NCI-H82 treated with DMSO at 0.1 percent for 48 hours (cell line): ENCODE results near the gene USP6NL.

Experiments
- DNase-seq: peaks from one replicate; lab custom pipeline; 2025; ENCODE audit not compliant: unreplicated experiment; lab: John Stamatoyannopoulos, UW

The USP6NL gene

DNA sequence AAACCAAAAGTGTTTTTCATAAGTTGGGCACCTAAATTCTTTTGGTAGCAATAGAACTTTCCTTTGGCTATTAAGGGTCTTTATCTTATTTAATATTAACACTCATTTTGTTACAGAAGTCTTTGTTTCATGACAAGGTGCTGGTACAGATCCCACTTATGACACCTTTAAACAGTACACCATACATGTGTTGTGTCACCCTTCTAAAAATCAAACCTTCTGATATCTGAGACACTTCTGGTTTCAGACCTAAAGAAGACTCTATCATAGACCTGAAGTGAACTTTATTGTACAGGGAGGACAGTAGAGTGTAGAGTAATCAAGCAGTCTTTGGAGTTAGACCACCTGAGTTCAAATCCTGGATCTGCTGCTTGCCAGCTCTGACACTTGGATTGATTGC lies 5.8 kb upstream of the USP6NL start:
- DNase-seq = no peak

GRCh38 chr10:11616021-11616420 lies 4.6 kb upstream of the USP6NL start:
- no peak for DNase-seq

GRCh38 chr10:11615396-11615795 lies 3.9 kb upstream of the USP6NL start:
- no peak for DNase-seq

DNA sequence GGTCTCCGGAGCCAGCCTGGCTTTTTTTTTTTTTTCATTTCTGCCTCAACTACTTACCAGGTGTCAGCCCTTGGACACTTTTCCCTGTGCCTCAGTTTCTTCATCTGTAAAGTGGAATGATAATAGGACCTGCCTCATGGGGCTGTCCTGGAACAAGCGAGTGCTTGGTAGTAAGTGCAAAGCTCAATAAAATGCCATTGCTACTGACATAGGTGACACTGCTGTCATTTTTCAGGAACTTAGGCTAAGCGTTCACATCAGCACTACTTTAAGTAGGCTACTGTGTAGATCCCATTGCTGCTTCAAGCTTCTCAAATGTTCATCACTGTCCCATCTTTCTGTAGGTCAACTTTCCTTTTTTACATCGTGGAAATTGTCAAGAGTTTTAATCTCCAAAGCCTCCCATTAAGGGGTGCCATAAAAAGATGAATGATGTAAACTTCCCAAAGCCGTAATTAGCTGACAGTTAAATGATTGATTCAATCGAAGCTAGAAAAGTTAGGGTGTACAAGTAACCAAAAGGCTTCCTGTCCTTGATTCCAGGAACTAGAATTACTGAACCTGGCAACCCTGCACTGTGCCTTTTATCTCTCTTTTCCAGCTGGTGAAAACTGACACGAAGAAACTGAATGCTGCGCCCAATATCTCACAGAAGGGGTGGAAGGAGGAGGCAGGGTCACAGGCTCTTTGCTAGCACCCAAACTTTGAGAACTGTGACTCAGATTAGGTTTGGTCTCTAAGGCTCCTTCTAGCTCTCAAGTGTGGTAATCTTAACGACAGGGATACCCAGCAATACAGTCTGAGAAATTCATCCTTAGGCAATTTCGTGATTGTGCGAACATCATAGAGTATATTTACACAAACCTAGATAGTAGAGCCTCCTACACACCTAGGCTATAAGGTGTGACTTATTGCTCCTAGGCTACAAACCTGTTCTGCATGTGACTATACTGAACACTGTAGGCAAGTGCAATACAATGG lies 861 bp upstream of the USP6NL start:
- DNase-seq = no peak

DNA sequence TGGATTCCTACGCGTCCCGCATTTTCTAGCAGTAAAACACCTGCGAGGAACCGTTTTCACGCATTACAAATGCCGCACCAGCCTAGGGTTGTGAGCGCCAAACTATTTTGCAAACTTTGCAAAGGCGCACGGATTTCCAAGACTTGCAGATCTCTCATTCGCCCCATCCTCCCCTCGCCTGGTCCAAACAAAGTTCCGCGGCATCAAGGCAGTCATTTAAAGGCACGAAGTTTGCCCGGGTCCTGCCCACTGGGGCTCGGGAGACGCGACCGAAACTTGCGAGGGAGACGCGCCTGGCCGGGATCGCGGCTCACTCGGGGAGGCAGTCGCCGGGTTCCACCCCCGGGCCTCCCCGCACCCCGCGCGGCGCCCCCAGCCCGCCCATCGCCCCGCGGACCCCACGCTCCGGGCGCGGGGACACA lies 613 bp downstream of the USP6NL start:
- DNase-seq = no peak

- no peak for DNase-seq
Measured at GRCh38 chr10:11610166-11610825, 1.2 kb downstream of the USP6NL start.

GRCh38 chr10:11609492-11610093 lies 1.9 kb downstream of the USP6NL start:
- DNase-seq = no peak

- no peak for DNase-seq
Measured at GRCh38 chr10:11609052-11609451, 2.4 kb downstream of the USP6NL start.

DNA sequence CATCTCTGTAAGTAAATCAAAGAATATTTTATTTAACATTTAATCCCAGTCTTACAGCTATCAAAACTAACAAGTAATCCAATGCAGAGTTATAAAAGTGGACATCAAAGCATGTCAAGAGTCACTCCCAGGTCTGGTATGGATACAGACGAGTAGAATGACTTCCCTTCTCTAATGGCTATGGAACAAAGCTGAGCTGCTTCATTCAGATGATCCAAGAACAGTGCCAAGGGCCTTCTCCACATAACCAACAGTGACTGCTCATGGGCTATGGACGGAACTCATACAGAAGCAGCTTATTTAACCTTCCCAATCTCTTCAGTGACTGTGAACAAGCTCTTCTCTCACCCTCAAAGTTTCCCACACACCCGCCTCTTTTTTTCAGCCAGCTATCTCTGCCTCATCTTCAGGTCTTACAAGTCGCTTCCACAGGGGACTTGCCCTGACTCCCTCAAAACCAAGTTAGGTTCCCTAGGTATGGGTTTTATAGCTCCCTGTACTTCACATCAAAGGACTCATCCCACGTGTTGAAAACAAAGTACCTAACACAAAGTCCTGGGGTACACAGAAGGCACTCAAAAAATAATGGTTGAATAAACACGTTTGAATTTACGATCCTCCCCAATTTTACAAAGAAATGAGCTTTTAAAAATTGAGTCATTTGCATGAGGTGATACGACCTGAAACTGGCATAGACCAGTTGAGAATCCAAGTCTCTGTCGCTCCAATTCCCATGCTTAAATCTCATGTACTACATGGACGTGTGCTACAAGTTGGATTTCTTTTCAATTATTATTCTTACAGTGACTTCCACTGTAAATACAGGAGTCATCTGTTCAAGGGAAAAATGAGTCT lies 3.1 kb downstream of the USP6NL start:
- no peak for DNase-seq

- no peak for DNase-seq
Measured at GRCh38 chr10:11605807-11606408, 5.5 kb downstream of the USP6NL start.

DNA sequence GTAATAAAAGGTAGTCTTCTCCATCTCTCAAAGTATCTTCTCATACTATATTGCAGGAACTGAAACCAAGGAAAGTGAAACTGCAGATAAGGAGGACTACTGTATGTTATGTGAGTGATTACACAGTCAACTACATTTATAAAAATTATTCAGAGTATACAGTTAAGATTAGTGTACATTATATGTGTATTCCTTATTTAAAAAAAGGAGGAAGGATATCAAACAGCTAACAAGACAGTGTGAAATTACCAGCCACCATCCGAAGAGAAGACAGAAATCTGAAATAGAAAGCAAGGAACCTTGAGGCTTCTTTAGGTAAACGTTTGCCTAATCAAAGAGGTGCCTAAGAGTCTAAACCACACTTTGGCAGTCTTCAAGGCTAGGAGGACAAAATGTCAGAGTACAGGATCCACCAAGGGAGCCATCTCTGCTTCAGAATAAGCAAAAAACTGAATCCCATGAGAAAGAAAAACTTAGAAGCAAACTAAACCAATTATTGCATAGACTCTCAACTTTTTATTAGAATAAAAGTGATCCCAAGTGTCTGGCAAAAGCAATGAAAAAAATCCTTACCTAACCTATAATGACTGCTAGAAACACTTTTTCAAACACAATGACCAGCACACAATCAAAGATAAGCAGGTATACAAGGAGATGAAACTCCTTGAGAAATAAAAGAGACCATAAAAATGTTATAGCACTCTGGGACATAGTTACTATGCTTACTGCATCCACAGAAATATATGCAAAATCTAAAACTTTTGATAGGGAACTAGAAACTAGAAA lies 6.4 kb downstream of the USP6NL start:
- DNase-seq = no peak

DNA sequence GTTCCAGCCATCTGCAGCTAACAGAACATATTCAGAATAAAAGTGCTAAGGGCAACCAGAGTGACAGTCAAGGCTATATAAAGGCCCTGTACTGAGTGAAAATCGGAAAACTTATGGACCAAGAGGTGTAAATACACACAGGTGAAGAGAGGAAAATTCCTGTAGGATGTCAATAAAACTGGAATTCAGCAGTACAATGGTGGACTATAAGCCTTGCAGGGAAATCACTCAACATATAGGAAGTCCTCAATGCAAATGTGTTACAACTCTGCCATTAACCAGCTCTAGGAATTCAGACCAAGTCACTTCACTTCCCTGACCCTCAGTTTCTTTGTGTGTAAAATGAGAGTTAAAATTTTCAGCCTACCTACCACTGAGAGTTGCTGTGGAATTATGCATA lies 7.7 kb downstream of the USP6NL start:
- DNase-seq = no peak

DNA sequence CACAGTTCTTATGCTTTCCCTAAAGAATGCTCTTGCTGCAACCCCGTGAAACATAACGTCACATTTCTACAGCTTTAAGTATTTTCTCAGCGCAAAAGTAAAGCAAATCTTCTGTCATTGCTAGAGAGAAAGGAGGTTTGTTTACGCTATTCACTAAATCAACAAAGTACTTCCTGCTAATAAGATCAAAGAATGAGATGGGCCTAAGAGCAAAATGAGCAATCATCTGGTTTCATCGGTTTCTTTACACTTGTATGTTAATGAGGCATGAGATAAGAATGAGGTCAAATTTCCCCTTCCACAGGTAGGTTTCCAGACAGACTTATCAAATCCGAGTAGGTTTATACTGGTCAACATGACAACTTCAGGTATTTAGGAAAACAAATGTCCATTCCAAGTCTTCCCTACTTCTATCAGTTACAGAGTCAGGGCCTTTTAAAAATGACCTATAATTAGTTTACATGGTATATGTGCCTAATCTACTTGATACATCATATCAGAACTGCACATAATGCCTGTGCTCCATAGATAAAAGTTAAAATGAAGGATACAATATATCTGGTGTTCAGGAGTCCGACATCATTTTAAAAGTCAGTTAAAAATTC lies 8.4 kb downstream of the USP6NL start:
- no peak for DNase-seq

GRCh38 chr10:11602358-11602757 lies 9.1 kb downstream of the USP6NL start:
- DNase-seq = no peak

- DNase-seq = no peak
Measured at GRCh38 chr10:11601670-11602069, 9.8 kb downstream of the USP6NL start.

DNA sequence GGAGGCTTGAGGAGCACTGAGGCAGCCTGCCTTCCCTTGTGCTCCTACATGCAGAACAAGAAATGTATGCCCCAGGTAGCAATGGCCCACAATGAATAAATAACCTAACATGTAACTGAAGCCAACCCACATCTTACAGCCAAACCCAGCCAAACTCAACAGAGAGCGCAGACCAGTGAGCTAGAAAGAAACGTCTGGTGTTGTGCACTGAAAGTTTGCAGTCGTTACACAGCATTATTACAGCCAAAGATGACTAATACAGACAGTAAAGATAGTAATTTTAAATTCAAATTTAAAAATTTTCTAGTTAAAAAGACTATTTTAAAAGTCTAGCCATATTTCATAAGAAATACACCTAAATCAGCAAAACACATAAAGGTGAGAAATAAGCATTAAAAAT lies 11.2 kb downstream of the USP6NL start:
- DNase-seq = no peak

DNA sequence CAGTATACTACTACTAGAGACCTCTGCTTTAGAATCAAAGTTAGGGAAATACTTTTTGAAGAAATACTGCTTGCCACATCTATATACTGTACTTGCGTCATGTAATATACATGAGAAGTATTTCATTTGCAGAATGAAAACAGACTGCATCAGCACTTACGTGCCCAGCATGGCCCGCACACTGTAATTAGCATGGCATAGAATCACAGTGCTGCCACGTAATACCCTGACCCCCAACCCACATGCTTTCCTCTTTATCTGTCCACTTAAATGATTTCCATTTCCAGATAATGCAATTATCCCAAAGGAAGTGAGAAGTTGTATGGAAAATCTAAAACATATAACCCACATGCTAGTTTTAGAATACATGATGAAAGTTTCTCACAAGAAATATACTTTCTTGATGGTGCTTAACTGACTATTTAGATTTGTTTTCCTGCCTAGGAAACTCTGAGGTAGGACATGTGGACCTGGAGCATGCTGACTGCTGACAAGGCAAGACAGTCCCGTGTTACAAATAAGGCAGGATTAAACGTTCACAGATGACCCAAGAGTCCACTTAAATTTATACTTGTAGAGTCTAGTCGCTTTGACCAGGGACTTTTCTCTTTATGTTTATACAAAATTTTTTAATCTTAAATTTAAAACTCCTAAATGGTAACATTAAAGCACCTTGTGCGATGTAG lies 12.6 kb downstream of the USP6NL start:
- DNase-seq = no peak

DNA sequence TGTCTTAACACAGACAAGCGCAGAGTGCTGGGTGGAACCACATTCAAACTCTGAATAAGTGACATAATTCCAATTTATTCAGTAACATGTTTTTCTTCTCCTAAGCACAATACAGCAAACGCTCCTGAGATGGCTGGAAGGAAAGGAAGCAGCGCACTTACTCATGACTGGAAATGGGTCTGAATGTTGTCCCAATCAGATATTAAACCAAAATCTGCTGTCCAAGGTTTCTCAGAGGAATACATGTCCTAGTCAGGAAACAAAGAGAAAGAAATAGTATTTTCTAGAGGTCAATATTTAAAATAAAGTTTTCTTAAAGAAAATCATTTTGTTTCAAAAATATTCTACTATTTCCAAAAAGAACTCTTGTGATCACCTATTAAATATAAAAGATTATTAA lies 14.0 kb downstream of the USP6NL start:
- DNase-seq = no peak

DNA sequence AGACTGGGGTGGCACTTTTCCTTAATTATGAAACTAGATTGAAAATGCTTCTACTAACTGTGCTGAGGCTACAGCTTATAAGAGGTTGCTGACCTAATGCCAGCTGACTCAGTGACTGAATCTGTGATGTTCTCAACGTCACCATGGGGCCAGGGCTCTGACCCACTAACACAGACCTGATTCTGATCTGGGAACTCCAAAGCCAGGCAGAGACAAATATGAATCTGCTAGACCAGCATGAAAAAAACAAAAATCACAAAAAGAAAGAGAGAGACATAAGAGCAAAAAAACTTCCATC lies 16.1 kb downstream of the USP6NL start:
- DNase-seq = no peak
